Stimulated activated CD8-positive, alpha-beta memory T cell treated with anti-CD3 and anti-CD28 coated beads, Interleukin-7, amount 100 ng/mL, for 24 hours (primary cell): ENCODE measurements around the gene PPP1R14C.
"Not testable (repeated sequence)": the region's sequence is repeated elsewhere in the genome, so short reads cannot be mapped to it uniquely, and the experiment has no call there.

ENCODE experiments used
- DNase-seq: peaks from one replicate; pipeline ENCODE4 v3.0.0-alpha.2; 2020; ENCODE audit warnings: low read depth

PPP1R14C gene

GRCh38 chr6:150142670-150143515, at the start of gene PPP1R14C:
Gene PPP1R14C, plus strand, starts transcription at chr6:150143044. Its CDS starts 149 bp downstream, at chr6:150143193.
- DNase-seq, result no peak

GRCh38 chr6:150093397-150093796, 49.4 kb upstream of the PPP1R14C start:
- no peak for DNase-seq

- no peak for DNase-seq
These were observed 44.7 kb upstream of the PPP1R14C start for GRCh38 chr6:150098155-150098554.

DNA sequence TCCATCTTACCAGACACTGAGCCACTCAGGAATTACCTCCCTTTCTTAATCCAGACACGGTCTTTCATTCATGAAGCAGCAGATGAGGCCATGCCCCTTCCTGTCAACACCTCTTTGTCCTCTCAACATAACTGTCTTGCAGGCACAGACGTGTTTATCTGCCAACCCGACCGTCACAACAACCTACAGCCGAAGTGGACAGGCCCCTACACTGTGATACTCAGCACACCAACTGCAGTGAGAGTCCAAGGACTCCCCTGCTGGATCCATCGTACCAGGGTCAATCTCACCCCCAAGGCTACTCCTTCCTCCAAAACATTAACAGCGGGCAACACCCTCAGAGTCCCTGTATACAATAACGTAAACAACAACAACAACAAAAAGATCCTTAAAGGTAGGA, 43.3 kb upstream of the PPP1R14C start:
- DNase-seq, result no peak

- no peak for DNase-seq
These were observed 42.9 kb upstream of the PPP1R14C start for GRCh38 chr6:150099953-150100352.

DNA sequence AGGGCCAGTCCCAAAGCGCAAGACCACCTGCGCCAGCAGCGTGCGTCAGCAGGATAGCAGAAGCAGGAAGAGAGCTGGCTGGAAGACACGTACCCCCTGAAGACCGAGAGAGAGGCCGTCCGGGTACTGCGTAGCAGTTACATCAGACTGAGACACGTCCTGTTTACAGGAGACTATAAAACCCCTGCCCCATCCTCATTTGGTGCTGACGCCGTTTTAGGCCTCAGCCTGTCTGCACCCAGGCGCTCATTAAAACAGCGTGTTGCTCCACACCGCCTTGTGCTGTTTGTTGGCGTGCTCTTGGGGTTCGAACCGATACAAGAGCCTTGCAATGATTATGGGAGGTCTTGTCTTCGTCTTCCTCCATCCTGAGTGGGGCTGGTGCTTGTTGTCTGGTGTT, 42.1 kb upstream of the PPP1R14C start:
- DNase-seq, result no peak

GRCh38 chr6:150102750-150103270, 40.0 kb upstream of the PPP1R14C start:
- no peak for DNase-seq

- DNase-seq, result no peak
These were observed 30.6 kb upstream of the PPP1R14C start for GRCh38 chr6:150112233-150112632.

GRCh38 chr6:150115769-150116168, 27.1 kb upstream of the PPP1R14C start:
- no peak for DNase-seq

GRCh38 chr6:150116200-150116800, 26.5 kb upstream of the PPP1R14C start:
- no peak for DNase-seq

GRCh38 chr6:150118203-150118602, 24.6 kb upstream of the PPP1R14C start:
- no peak for DNase-seq

DNA sequence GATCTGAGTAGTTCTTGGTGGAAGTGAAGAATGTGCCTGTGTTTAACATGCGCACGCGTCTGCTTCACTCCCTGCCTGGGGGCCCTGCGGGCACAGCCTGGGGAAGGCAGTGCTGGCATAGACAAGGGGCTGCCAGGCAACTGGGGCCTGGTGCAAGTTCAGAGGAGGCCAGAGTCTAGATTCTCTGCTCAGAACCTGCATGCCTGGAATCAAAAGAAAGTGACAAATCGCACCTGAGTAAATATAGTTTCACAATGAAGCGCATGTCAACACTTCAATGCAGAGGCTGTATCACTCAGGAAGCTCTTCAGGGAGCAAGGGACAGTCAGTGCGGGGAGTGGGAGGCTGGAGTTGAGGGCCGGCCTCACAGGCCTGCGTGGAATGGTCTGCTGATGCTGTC, 24.2 kb upstream of the PPP1R14C start:
- no peak for DNase-seq

DNA sequence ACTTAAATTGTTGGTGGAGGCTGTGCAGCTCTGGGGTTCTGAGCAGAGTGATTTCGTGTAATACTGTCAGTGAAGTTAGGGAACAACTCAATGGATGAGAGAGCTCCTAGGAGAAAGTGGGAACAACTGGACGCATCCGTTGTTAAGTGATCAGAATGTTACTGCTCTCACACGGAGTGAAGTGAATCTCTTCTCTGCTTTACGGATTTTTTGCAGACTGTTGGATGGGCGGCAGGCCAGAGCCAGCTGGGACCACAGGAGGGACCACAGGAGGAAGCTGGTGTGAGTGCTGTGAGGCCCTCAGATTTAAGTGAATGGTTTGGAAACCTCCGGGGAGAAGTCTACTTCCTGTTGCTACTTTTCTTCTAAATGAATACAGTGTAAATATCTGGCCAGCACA, 23.7 kb upstream of the PPP1R14C start:
- no peak for DNase-seq

DNA sequence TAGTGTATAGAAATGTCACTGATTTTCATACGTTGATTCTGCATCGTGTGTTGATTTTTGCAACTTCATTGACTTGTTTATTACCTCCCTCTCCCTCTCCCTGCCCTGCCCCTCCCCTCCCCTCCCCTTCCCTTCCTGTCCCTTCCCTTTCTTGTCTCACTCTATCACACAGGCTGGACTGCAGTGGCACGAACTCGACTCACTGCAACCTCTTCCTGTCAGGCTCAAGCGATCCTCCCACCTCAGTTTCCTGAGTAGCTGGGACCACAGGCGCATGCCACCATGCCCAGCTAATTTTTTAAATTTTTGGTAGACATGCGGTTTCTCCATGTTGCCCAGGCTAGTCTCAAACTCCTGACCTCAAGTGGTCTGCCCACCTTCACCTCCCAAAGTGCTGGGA, 19.2 kb upstream of the PPP1R14C start:
- DNase-seq, result no peak

- DNase-seq, result no peak
These were observed 18.6 kb upstream of the PPP1R14C start for GRCh38 chr6:150124235-150124634.

- no peak for DNase-seq
These were observed 16.1 kb upstream of the PPP1R14C start for GRCh38 chr6:150126641-150127291.

DNA sequence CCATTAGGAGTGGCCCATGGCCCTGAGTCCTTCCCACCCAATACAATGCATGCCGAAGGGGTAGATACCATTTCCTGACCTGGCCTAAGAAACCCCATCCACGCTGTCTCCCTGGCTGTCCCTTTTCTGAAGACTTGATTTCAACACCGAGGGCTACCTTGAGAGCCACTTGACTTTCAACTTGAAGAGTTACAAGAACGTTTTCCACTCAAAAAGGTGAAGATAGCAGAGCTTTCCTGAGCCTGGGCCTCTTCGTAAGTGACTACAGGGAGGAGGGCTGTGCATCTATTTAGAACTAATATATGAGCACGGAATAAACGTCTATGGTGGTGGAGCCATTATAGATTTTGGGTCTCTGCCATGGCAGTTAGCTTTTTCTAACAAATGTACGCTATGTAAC, 14.4 kb upstream of the PPP1R14C start:
- DNase-seq, result no peak

GRCh38 chr6:150129616-150130505, 13.0 kb upstream of the PPP1R14C start:
- no peak for DNase-seq

- no peak for DNase-seq
These were observed 9.2 kb upstream of the PPP1R14C start for GRCh38 chr6:150133686-150134085.

DNA sequence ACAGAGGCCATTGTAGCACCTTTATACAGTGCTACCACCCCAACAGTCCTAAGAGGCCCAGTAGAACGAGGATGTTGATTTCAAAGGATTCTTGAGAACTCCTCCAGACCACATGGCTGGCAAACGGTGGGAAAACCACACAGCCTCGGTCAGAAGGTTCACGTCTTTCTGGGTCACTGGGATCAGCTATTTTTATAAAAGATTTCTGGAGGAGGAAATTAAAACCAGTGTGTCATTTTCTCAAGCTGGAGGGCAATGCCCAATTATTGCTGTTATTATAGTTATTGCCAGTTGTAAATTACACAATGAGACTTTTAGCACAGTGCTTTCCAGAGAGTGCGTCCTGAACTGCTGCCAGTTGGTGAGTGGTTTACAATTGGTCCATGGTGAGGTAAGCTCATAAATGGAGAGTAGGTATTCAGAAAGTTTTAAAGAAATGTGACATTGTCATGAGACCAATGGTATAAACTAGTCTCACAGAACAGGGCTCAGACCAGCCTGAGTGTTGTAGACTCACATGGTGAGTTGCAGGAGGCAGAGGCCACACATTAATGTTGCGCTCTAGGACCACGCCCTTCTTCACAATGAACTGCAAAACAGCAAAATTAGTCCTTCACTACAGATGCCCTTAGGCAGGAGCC, 8.4 kb upstream of the PPP1R14C start:
- no peak for DNase-seq

- not testable (repeated sequence) for DNase-seq
These were observed 5.1 kb upstream of the PPP1R14C start for GRCh38 chr6:150137711-150138110.
